ENCODE data around the gene OAF.

DNA sequence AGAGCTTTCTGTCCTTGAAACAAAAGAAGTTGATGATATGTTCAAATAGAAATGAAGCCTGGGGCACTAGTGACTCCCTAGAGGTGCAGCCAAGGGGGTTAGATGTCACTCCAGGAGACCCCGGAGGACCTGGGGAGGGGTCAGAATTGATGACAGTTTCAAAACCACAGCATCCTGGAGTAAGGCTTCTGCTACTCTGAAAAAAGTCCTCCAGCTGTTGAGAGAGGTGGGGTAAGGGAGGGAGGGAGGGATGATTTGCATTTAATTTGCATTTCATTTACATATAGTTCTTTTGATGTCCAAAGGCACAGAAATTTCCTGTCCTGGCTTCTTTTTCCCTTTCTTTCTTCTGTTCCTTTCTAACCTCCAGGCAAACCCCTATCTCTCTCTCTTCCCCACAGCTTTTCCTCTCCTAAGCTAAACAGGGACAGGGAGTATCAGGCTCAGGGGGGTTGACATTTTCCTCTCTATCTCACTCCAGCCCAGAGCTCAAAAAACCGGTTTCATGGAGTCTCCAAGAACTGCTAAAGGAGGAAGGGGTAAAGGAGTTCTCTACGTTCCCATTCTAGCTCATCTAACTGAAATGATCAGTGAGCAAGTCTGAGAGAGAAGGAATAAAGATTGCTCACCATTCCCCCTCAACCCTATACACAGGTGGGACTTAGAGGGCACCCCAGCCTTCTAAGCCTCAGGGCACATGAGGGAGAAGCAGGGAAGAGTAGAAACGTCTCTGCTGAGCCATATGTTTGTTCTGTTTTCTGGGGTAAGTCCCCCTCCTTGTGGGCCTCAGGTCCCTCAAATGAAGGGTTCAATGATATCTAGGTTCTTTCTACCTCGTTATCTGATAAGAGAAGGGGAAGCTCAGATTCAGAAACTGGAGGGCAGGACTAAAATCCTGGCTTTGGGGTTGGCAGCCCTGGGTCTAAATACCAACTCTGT lies 25.6 kb downstream of the OAF start:
- TF ChIP-seq CTCF (IDR thresholded peaks at IDR 0.05) (no peak), POLR2A (IDR thresholded peaks at IDR 0.05) (no peak)

Data from heart left ventricle (tissue), 13 donors.